GM20000 (cell line): ENCODE data around the gene PPP1R36.
"Not testable (repeated sequence)": the region's sequence is repeated elsewhere in the genome, so short reads cannot be mapped to it uniquely, and the experiment has no call there.

Experiments used
- DNase-seq: peaks from one replicate; pipeline ENCODE4 v3.0.0; 2012; ENCODE audit warnings: low spot score
- TF ChIP-seq, protein P1 (sequence below): IDR thresholded peaks from 2 replicates; pipeline ENCODE4 v1.5.1; 2012; ENCODE audit warnings: mild to moderate bottlenecking, control low read depth; ENCODE audit errors: extremely low read depth, missing control alignments

Gene PPP1R36

DNA sequence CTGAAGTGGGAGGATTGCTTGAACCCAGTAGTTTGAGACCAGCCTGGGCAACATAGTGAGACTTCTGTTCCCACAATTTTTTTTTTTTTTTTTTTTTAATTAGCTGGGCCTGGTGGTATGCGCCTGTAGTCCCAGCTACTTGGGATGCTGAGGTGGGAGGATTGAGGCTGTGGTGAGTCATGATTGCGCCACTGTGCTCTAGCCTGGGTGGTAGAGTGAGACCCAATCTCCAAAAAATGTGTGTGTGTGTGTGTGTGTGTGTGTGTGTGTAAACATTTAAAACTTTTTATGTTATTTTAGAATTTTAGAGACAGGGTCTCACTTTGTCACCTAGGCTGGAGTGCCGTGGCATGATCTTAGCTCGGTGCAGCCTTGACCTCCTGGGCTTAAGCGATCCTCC, 6.8 kb downstream of the PPP1R36 start:
- DNase-seq = no peak
- TF ChIP-seq, protein P1, sequence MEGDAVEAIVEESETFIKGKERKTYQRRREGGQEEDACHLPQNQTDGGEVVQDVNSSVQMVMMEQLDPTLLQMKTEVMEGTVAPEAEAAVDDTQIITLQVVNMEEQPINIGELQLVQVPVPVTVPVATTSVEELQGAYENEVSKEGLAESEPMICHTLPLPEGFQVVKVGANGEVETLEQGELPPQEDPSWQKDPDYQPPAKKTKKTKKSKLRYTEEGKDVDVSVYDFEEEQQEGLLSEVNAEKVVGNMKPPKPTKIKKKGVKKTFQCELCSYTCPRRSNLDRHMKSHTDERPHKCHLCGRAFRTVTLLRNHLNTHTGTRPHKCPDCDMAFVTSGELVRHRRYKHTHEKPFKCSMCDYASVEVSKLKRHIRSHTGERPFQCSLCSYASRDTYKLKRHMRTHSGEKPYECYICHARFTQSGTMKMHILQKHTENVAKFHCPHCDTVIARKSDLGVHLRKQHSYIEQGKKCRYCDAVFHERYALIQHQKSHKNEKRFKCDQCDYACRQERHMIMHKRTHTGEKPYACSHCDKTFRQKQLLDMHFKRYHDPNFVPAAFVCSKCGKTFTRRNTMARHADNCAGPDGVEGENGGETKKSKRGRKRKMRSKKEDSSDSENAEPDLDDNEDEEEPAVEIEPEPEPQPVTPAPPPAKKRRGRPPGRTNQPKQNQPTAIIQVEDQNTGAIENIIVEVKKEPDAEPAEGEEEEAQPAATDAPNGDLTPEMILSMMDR = no peak

DNA sequence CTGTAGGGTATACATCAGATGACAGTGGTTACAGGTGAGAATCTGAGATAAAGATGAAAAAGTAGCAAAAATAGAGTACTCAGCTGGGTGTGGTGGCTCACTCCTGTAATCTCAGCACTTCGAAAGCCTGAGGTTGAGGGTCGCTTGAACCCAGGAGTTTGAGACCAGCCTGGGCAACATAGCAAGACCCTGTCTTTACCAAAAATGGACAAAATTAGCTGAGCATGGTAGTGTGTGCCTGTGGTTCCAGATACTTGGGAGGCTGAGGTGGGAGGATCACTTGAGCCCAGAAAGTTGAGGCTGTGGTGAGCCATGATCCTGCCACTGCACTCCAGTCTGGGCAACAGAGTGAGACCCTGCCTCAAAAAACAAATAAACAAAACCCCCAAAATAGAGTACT, 8.5 kb downstream of the PPP1R36 start:
- DNase-seq = not testable (repeated sequence)

DNA sequence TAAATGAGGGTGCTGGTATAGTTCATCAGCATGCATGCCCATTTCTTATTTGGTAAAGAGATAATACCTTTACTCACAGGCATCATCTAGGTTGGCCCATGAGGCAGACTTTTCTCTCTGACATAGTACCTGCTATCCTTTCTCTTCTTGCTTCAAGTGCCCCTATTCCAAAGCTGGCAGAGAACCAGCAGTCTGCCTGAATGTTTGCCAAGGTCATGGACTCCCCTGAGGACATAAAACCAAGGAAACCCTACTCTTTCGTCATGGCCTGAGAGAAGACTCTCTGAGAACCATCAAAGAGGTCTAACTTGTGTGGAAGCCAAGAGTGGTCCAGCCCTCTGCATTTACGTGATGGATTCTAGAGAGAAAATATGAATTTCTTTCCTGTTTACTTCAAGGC, 11.9 kb downstream of the PPP1R36 start:
- TF ChIP-seq, protein P1 = no peak
- no peak for DNase-seq

DNA sequence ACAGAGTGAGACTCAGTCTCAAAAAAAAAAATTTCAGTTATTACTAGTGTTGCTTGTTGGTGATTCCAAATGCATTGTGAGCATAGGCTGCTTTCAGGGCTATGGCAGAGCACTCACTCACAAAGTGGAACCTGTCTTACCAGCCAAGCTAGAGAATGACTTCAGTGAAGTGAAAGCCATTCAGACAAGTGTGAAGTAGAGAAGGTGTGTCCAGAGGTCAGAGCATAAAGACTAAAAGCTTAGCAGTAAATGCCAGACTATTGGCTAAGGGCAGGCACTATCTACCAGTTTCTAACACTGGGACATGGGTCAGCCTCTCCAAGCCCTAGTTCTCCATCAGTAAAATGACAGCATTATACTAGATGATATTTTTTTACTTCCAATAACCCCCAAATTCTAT, 12.7 kb downstream of the PPP1R36 start:
- no peak for DNase-seq
- TF ChIP-seq, protein P1 = no peak

DNA sequence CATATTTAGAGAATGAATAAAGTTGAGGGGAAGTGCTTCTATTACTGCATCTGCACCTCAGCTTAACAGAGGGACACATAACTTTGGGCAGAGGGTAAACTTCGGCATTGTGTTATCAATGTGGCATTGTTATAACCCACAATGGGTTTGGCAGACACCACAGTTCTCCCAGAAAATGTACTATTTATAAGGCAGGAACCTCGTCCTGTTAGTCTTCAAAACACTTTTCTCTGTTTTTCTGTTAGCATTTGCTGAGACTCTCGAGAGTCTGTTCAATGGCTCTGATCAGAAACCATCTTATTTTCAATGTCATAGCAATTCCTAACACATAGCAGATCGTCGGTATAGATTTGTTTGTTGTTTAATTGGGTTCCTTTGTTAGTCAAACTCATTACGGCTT, 13.9 kb downstream of the PPP1R36 start:
- TF ChIP-seq, protein P1 = no peak
- no peak for DNase-seq

DNA sequence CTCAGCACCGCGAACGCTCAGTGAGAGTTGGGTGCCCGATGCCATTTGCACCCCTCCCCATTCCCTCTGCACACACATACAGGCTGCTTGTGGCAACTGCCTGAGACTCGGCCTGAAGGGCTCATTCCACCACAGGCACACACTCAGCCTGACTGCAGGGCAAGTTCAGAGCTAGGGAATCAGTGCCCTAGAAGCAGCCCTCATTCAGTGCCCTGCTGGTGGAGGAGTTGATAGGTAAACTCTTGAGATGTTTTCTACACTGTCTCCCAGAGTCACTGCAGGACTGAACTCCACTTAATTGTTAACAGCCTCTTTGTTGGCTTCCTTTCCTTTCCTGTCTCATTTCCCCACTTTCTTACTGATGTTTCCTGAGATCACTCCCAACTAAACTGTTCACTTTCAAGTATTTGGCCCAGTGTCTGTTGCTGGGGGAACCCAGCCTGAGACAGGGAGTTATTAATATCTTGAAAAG, 16.9 kb downstream of the PPP1R36 start:
- TF ChIP-seq, protein P1 = no peak
- no peak for DNase-seq

DNA sequence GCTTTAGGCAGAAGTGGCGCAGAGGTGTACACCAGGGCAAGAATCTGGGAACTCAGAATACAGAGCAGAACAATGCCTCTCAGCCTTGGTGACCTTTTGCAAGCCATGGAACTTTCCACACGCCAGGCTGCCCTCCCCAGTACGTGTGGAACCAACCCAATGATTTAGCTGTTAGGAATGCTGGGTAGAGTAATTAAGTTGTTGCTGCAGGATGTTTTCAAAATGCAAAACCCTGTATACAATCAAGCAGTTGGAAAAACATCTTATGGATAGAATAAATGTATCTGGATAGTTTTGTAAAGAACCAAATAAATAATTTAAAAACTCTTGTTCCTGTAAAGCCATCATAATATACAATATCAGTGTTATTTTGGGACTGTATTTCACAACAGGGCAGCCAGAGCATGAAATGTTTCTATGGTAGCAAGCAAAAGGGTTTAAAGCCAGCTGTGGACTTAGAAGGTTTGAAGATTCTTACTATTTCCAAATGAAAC, 19.4 kb downstream of the PPP1R36 start:
- TF ChIP-seq, protein P1 = no peak
- DNase-seq = no peak

DNA sequence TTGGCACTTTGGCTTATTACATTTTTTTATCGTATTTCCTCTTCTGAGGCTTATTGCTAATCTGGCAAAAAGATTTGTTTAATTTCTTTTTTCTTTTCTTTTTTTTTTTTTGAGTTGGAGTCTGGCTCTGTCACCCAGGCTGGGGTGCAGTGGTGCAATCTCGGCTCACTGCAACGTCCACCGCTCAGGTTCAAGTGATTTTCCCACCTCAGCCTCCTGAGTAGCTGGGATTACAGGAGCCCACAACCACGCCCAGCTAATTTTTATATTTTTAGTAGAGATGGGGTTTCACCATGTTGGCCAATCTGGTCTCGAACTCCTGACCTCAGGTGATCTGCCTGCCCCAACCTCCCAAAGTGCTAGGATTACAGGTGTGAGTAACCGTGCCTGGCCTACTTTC, 19.9 kb downstream of the PPP1R36 start:
- not testable (repeated sequence) for DNase-seq
